ENCODE measurements around the gene ANAPC5. TPM values are rescaled to one million over a fixed set of nuclear protein-coding genes. Genes with fewer than 3 reads are reported as not detected.

The ANAPC5 gene
- 144 and 164 TPM in 2 replicates for total RNA-seq

GRCh38 chr12:121351820-121352681 is at the start of gene ANAPC5:
Gene ANAPC5, minus strand, starts transcription at chr12:121352411. Its CDS starts 71 bp downstream, at chr12:121352340.

GRCh38 chr12:121399391-121400331 is 47.5 kb upstream of the ANAPC5 start, which contains the start of gene RNF34:
Gene RNF34, plus strand, starts transcription at chr12:121400118. Its CDS starts 95 bp downstream, at chr12:121400213.

GRCh38 chr12:121296618-121297434 is 55.4 kb downstream of the ANAPC5 start, which contains the start of gene CAMKK2:
Gene CAMKK2, minus strand, starts transcription at chr12:121296709. Its CDS starts 22,183 bp downstream, at chr12:121274526.

Other genes starting within 250 kb of the ANAPC5 start
- gene P2RX7, start 219.5 kb downstream of the ANAPC5 start, total RNA-seq: 3.6 and 3.8 TPM in 2 replicates
- 60.9 and 87.9 TPM in 2 replicates for gene P2RX4, start 142.3 kb downstream of the ANAPC5 start, total RNA-seq
- gene CAMKK2, start 55.7 kb downstream of the ANAPC5 start, total RNA-seq: 26.5 and 29.1 TPM in 2 replicates
- 32.7 and 59.8 TPM in 2 replicates for gene RNF34, start 47.7 kb upstream of the ANAPC5 start, total RNA-seq
- gene KDM2B, start 228.6 kb upstream of the ANAPC5 start, total RNA-seq: 33.4 and 34.9 TPM in 2 replicates